ENCODE measurements around the gene ZSCAN9. TPM values are rescaled to one million over a fixed set of nuclear protein-coding genes. Genes with fewer than 3 reads are reported as not detected.

The ZSCAN9 gene
- total and polyA plus RNA-seq, 2 experiments from 2014 or later = 7.4 to 12.2 TPM

GRCh38 chr6:28274888-28275287, 49.8 kb downstream of the ZSCAN9 start:
- Histone ChIP-seq H2AFZ (no peak overlapping the region), H3K27me3 (no peaks in the 10 kb centered on the region), H3K4me2 (no peak overlapping the region), H3K9me2 (replicated peaks; ENCODE audit: insufficient read depth) (no peaks in the 10 kb centered on the region), H3K79me2 (peaks cover 9% of the 10 kb centered on the region), H3K4me3 (no peak overlapping the region), H3K36me3 (replicated peaks; ENCODE audit: insufficient read depth, low read depth) (no peaks in the 10 kb centered on the region), H3K9me3 (ENCODE audit: low read depth) (no peaks in the 10 kb centered on the region), H3K4me1 (ENCODE audit: insufficient read depth) (no peaks in the 10 kb centered on the region), H4K20me1 (ENCODE audit: insufficient read depth, poor library complexity, severe bottlenecking) (no peaks in the 10 kb centered on the region), H3K27ac (no peak overlapping the region)
- no peak for TF ChIP-seq EZH2 (IDR thresholded peaks at IDR 0.05; ENCODE audit: borderline replicate concordance)
- no peak for TF ChIP-seq CTCF (IDR thresholded peaks at IDR 0.05; ENCODE audit: poor library complexity)
- no peak for TF ChIP-seq EZH2phosphoT487 (IDR thresholded peaks at IDR 0.05; ENCODE audit: low read depth, severe bottlenecking, unreplicated experiment)
- no peak for DNase-seq (ENCODE audit: low spot score)

GRCh38 chr6:28277746-28278145, 52.7 kb downstream of the ZSCAN9 start:
- no peak for TF ChIP-seq CTCF (IDR thresholded peaks at IDR 0.05; ENCODE audit: poor library complexity)
- no peak for TF ChIP-seq EZH2phosphoT487 (IDR thresholded peaks at IDR 0.05; ENCODE audit: low read depth, severe bottlenecking, unreplicated experiment)
- TF ChIP-seq EZH2 (IDR thresholded peaks at IDR 0.05; ENCODE audit: borderline replicate concordance) = no peak
- Histone ChIP-seq H3K36me3 (replicated peaks; ENCODE audit: insufficient read depth, low read depth) (no peaks in the 10 kb centered on the region), H3K4me2 (no peak overlapping the region), H3K27me3 (no peaks in the 10 kb centered on the region), H2AFZ (no peak overlapping the region), H3K27ac (no peak overlapping the region), H3K4me3 (no peak overlapping the region), H4K20me1 (ENCODE audit: insufficient read depth, poor library complexity, severe bottlenecking) (no peaks in the 10 kb centered on the region), H3K9me3 (ENCODE audit: low read depth) (no peaks in the 10 kb centered on the region), H3K4me1 (ENCODE audit: insufficient read depth) (peaks cover 5% of the 10 kb centered on the region), H3K9me2 (replicated peaks; ENCODE audit: insufficient read depth) (no peaks in the 10 kb centered on the region), H3K79me2 (peaks cover 10% of the 10 kb centered on the region)
- 85% methylated on average over 3 of the region's 3 CpGs for WGBS (ENCODE audit: low lambda C conversion rate, missing lambda C conversion rate)
- DNase-seq (ENCODE audit: low spot score) = no peak

GRCh38 chr6:28280595-28281287, 55.7 kb downstream of the ZSCAN9 start:
- Histone ChIP-seq H2AFZ (peak overlapping the region; percentile 97), H3K27ac (no peak overlapping the region), H3K4me3 (peak overlapping the region; percentile 94), H3K9me2 (replicated peaks; ENCODE audit: insufficient read depth) (no peaks in the 10 kb centered on the region), H3K4me1 (ENCODE audit: insufficient read depth) (peaks cover 5% of the 10 kb centered on the region), H3K4me2 (peak overlapping the region; percentile 84), H3K36me3 (replicated peaks; ENCODE audit: insufficient read depth, low read depth) (no peaks in the 10 kb centered on the region), H4K20me1 (ENCODE audit: insufficient read depth, poor library complexity, severe bottlenecking) (no peaks in the 10 kb centered on the region), H3K9me3 (ENCODE audit: low read depth) (no peaks in the 10 kb centered on the region), H3K79me2 (peaks cover 16% of the 10 kb centered on the region), H3K27me3 (no peaks in the 10 kb centered on the region)
- WGBS (ENCODE audit: low lambda C conversion rate, missing lambda C conversion rate) = 48% methylated on average over 3 of the region's 3 CpGs
- no peak for TF ChIP-seq EZH2phosphoT487 (IDR thresholded peaks at IDR 0.05; ENCODE audit: low read depth, severe bottlenecking, unreplicated experiment)
- DNase-seq (ENCODE audit: low spot score) = no peak

GRCh38 chr6:28281288-28282064, 56.4 kb downstream of the ZSCAN9 start, which contains the start of gene PGBD1:
Gene PGBD1 (plus strand): TSS chr6:28281572. CDS start chr6:28283814, 2,242 bp downstream.
- Histone ChIP-seq H3K4me1 (ENCODE audit: insufficient read depth) (peaks cover 5% of the 10 kb centered on the region), H3K36me3 (replicated peaks; ENCODE audit: insufficient read depth, low read depth) (no peaks in the 10 kb centered on the region), H3K4me2 (peak within 1 kb of the TSS; percentile 84), H3K79me2 (peaks cover 16% of the 10 kb centered on the region), H4K20me1 (ENCODE audit: insufficient read depth, poor library complexity, severe bottlenecking) (no peaks in the 10 kb centered on the region), H3K9me3 (ENCODE audit: low read depth) (no peaks in the 10 kb centered on the region), H2AFZ (peak within 1 kb of the TSS; percentile 97), H3K4me3 (peak within 1 kb of the TSS; percentile 94), H3K27ac (peak within 1 kb of the TSS; percentile 61), H3K27me3 (no peaks in the 10 kb centered on the region), H3K9me2 (replicated peaks; ENCODE audit: insufficient read depth) (no peaks in the 10 kb centered on the region)
- WGBS (ENCODE audit: low lambda C conversion rate, missing lambda C conversion rate) = under 1% methylated on average over 50 of the region's 50 CpGs
- DNase-seq (ENCODE audit: low spot score) = peak; percentile 85
- TF ChIP-seq EZH2phosphoT487 (IDR thresholded peaks at IDR 0.05; ENCODE audit: low read depth, severe bottlenecking, unreplicated experiment) = no peak
- no peak for TF ChIP-seq EZH2 (IDR thresholded peaks at IDR 0.05; ENCODE audit: borderline replicate concordance)
- TF ChIP-seq CTCF (IDR thresholded peaks at IDR 0.05; ENCODE audit: poor library complexity) = no peak
